H9 (cell line): ENCODE measurements around the gene ERMN. TPM values are rescaled to one million over a fixed set of nuclear protein-coding genes. Genes with fewer than 3 reads are reported as not detected.

Experiments used
- DNase-seq: peaks from one replicate; pipeline ENCODE4 v3.0.0-alpha.2; 2017
- H2AFZ ChIP-seq: one replicate; pipeline ENCODE4 v1.6.1; 2013; ENCODE audit warnings: mild to moderate bottlenecking, low read length, control low read depth, moderate library complexity
- H2AK5ac ChIP-seq: 2 replicates; pipeline ENCODE4 v1.6.1; 2013; ENCODE audit warnings: low read length, control low read depth, mixed read lengths; ENCODE audit not compliant: insufficient read length
- H2BK120ac ChIP-seq: one replicate; pipeline ENCODE4 v1.6.1; 2013; ENCODE audit warnings: low read depth, mild to moderate bottlenecking, low read length, control low read depth, inconsistent platforms; ENCODE audit not compliant: poor library complexity, severe bottlenecking
- H2BK12ac ChIP-seq: 2 replicates; pipeline ENCODE4 v1.6.1; 2013; ENCODE audit warnings: low read length, control low read depth, mixed read lengths, low read depth; ENCODE audit not compliant: insufficient read length
- H2BK15ac ChIP-seq: 2 replicates; pipeline ENCODE4 v1.6.1; 2013; ENCODE audit warnings: low read depth, low read length, control low read depth
- H2BK20ac ChIP-seq: one replicate; pipeline ENCODE4 v1.6.1; 2013; ENCODE audit warnings: low read depth, mild to moderate bottlenecking, low read length, control low read depth, inconsistent platforms; ENCODE audit not compliant: poor library complexity, severe bottlenecking
- H2BK5ac ChIP-seq: 2 replicates; pipeline ENCODE4 v1.6.1; 2013; ENCODE audit warnings: low read length, control low read depth, mixed read lengths; ENCODE audit not compliant: insufficient read length
- H3K14ac ChIP-seq: 2 replicates; pipeline ENCODE4 v1.6.1; 2013; ENCODE audit warnings: low read length, control low read depth; ENCODE audit not compliant: insufficient read depth
- H3K18ac ChIP-seq: 2 replicates; pipeline ENCODE4 v1.6.1; 2013; ENCODE audit warnings: low read depth, mild to moderate bottlenecking, mixed read lengths, low read length, control low read depth; ENCODE audit not compliant: insufficient read length
- H3K23ac ChIP-seq: 2 replicates; pipeline ENCODE4 v1.6.1; 2013; ENCODE audit warnings: low read length, control low read depth, mixed read lengths, low read depth; ENCODE audit not compliant: insufficient read length
- H3K23me2 ChIP-seq: 2 replicates; pipeline ENCODE4 v1.6.1; 2013; ENCODE audit warnings: low read depth, mild to moderate bottlenecking, mixed read lengths, low read length, control low read depth; ENCODE audit not compliant: insufficient read length, poor library complexity, severe bottlenecking
- H3K27ac ChIP-seq: 2 replicates; pipeline ENCODE4 v1.5.1; 2013; ENCODE audit warnings: low read length, control low read depth, mixed read lengths, low read depth; ENCODE audit not compliant: insufficient read length
- H3K27me3 ChIP-seq: 2 replicates; pipeline ENCODE4 v1.6.1; 2013; ENCODE audit warnings: low read length, control low read depth, inconsistent platforms; ENCODE audit not compliant: insufficient read depth
- H3K4ac ChIP-seq: 2 replicates; pipeline ENCODE4 v1.6.1; 2013; ENCODE audit warnings: low read depth, mild to moderate bottlenecking, control low read depth, inconsistent platforms, low read length, moderate library complexity
- H3K4me1 ChIP-seq: 2 replicates; pipeline ENCODE4 v1.6.1; 2013; ENCODE audit warnings: low read length, control low read depth, inconsistent platforms; ENCODE audit not compliant: insufficient read depth
- H3K4me2 ChIP-seq: 2 replicates; pipeline ENCODE4 v1.6.1; 2013; ENCODE audit warnings: low read length, control low read depth, mixed read lengths; ENCODE audit not compliant: insufficient read length, insufficient read depth
- H3K56ac ChIP-seq: 2 replicates; pipeline ENCODE4 v1.6.1; 2013; ENCODE audit warnings: low read depth, mild to moderate bottlenecking, mixed read lengths, low read length, control low read depth; ENCODE audit not compliant: insufficient read length
- H3K79me1 ChIP-seq: 2 replicates; pipeline ENCODE4 v1.6.1; 2013; ENCODE audit warnings: low read depth, mild to moderate bottlenecking, moderate library complexity, low read length, control low read depth, inconsistent platforms; ENCODE audit not compliant: insufficient read depth, poor library complexity, severe bottlenecking
- H3K79me2 ChIP-seq: 2 replicates; pipeline ENCODE4 v1.6.1; 2013; ENCODE audit warnings: low read length, control low read depth, inconsistent platforms; ENCODE audit not compliant: insufficient read depth
- H3K9ac ChIP-seq: 2 replicates; pipeline ENCODE4 v1.6.1; 2013; ENCODE audit warnings: low read length, control low read depth, mixed read lengths; ENCODE audit not compliant: insufficient read length; ENCODE audit errors: extremely low read depth
- H3K9me3 ChIP-seq: one replicate; pipeline ENCODE4 v1.6.1; 2013; ENCODE audit warnings: low read depth, low read length, inconsistent platforms; ENCODE audit not compliant: control insufficient read depth
- H3T11ph ChIP-seq: one replicate; pipeline ENCODE4 v1.6.1; 2013; ENCODE audit warnings: mild to moderate bottlenecking, low read length, control low read depth, inconsistent platforms
- H4K20me1 ChIP-seq: one replicate; pipeline ENCODE4 v1.6.1; 2013; ENCODE audit not compliant: control insufficient read depth, insufficient read length, insufficient read depth
- H4K5ac ChIP-seq: 2 replicates; pipeline ENCODE4 v1.6.1; 2013; ENCODE audit warnings: low read depth, mild to moderate bottlenecking, mixed read lengths, low read length, control low read depth; ENCODE audit not compliant: insufficient read length
- H4K8ac ChIP-seq: replicated peaks from 2 replicates; pipeline ENCODE4 v1.6.1; 2013; ENCODE audit warnings: low read length, control low read depth, mixed read lengths, low read depth; ENCODE audit not compliant: insufficient read length
- H4K91ac ChIP-seq: 2 replicates; pipeline ENCODE4 v1.6.1; 2013; ENCODE audit warnings: low read depth, mild to moderate bottlenecking, moderate library complexity, mixed read lengths, low read length, control low read depth; ENCODE audit not compliant: insufficient read length
- H3K27ac Mint-ChIP-seq, 3 experiments: 2 replicates in 2 of 3; 3 replicates in 1 of 3; pipeline ENCODE4 v1.8.0; 2020 to 2021; ENCODE audit warnings: mixed read lengths in 3 of 3, mild to moderate bottlenecking in 1 of 3, moderate library complexity in 1 of 3
- H3K27me3 Mint-ChIP-seq: 2 replicates; pipeline ENCODE4 v1.8.0; 2021; ENCODE audit warnings: low read depth, mild to moderate bottlenecking, moderate library complexity, mixed read lengths
- H3K36me3 Mint-ChIP-seq, 3 experiments: 2 replicates in 2 of 3; 3 replicates in 1 of 3; pipeline ENCODE4 v1.8.0; 2020 to 2021; ENCODE audit warnings: low read depth in 3 of 3, mixed read lengths in 3 of 3; ENCODE audit not compliant: insufficient read depth in 1 of 3
- H3K4me1 Mint-ChIP-seq, 2 experiments: 2 replicates each; pipeline ENCODE4 v1.8.0; 2020; ENCODE audit warnings: mixed read lengths in 2 of 2
- H3K4me3 Mint-ChIP-seq, 2 experiments: 2 replicates in 1 of 2; 3 replicates in 1 of 2; pipeline ENCODE4 v1.8.0; 2020 to 2021; ENCODE audit warnings: mild to moderate bottlenecking in 2 of 2, mixed read lengths in 2 of 2, moderate library complexity in 1 of 2
- H3K9me3 Mint-ChIP-seq, 2 experiments: 2 replicates in 1 of 2; 3 replicates in 1 of 2; pipeline ENCODE4 v1.8.0; 2020; ENCODE audit warnings: mild to moderate bottlenecking in 2 of 2, mixed read lengths in 2 of 2, moderate library complexity in 1 of 2
- CTCF ChIP-seq: fragments of 200-600 bp; sonication (generic); conservative IDR thresholded peaks from 3 replicates; pipeline ENCODE4 v1.8.0; 2021; ENCODE audit warnings: antibody characterized with exemption, mild to moderate bottlenecking
- WGBS: extraction: QIAGEN DNeasy Blood & Tissue Kit; methylation state at CpG from one replicate; pipeline ENCODE4 v1.1.7; 2013; ENCODE audit warnings: missing lambda C conversion rate, low lambda C conversion rate, mixed read lengths; ENCODE audit not compliant: insufficient read length; ENCODE audit errors: extremely low coverage; 5-methylcytosine and 5-hydroxymethylcytosine counted together
- total RNA-seq: library from RNA; stranded (reverse); gene quantifications from 2 replicates; pipeline ENCODE4 v1.2.1, GENCODE V29; 2021

ERMN gene
- total RNA-seq, 1 experiment from 2014 or later, result 0.48 TPM

- TF ChIP-seq CTCF, result no peak
- H3K36me3 Mint-ChIP-seq, result no peaks in the 10 kb centered on the region; a peak in 1 of 7 replicates
- H3K27ac Mint-ChIP-seq, result no peak overlapping the region
- Histone ChIP-seq H2BK15ac (no peak overlapping the region; the same call in 1 of the 2 replicates), H3K14ac (no peak overlapping the region), H2BK5ac (no peak overlapping the region), H4K8ac (no peak overlapping the region), H4K5ac (no peak overlapping the region), H3K9me3 (no peaks in the 10 kb centered on the region), H2BK20ac (no peak overlapping the region), H2BK12ac (no peak overlapping the region), H2BK120ac (no peak overlapping the region), H3K4ac (no peak overlapping the region), H3K79me2 (no peaks in the 10 kb centered on the region), H3K27ac (no peak overlapping the region), H3K23me2 (no peaks in the 10 kb centered on the region), H4K20me1 (no peaks in the 10 kb centered on the region), H3K23ac (no peak overlapping the region), H3K79me1 (no peaks in the 10 kb centered on the region), H3T11ph (no peak overlapping the region), H2AK5ac (no peak overlapping the region), H3K4me2 (no peak overlapping the region), H3K18ac (no peak overlapping the region), H3K9ac (no peak overlapping the region), H2AFZ (no peak overlapping the region), H3K56ac (no peak overlapping the region), H3K4me1 (no peaks in the 10 kb centered on the region; the same call in 1 of the 2 replicates), H3K27me3 (no peaks in the 10 kb centered on the region), H4K91ac (no peak overlapping the region)
- no peak overlapping the region for H3K4me3 Mint-ChIP-seq
- H3K9me3 Mint-ChIP-seq, result peaks cover 0 to 2% of the 10 kb centered on the region in 2 experiments; a peak in 2 of 5 replicates
- H3K4me1 Mint-ChIP-seq, result peaks cover 17 to 19% of the 10 kb centered on the region in 2 experiments
- DNase-seq, result no peak
- no CpG with 5 or more reads among the region's 2 CpGs for WGBS
- no peaks in the 10 kb centered on the region for H3K27me3 Mint-ChIP-seq
Observed at GRCh38 chr2:157269922-157270321, 55.7 kb downstream of the ERMN start.
